IPS DF 19.7 (cell line): ENCODE data around the gene WDR41.

Experiments used
- DNase-seq: peaks from one replicate; pipeline ENCODE4 v3.0.0-alpha.2; 2013; ENCODE audit warnings: low read depth, low spot score

The WDR41 gene

GRCh38 chr5:77448831-77449230 lies 43.3 kb downstream of the WDR41 start:
- no peak for DNase-seq

- no peak for DNase-seq
Observed at GRCh38 chr5:77444356-77444755, 47.8 kb downstream of the WDR41 start.

GRCh38 chr5:77443670-77444069 lies 48.4 kb downstream of the WDR41 start:
- no peak for DNase-seq

GRCh38 chr5:77438071-77438470 lies 54.0 kb downstream of the WDR41 start:
- no peak for DNase-seq

- DNase-seq, result no peak
Observed at GRCh38 chr5:77437194-77437593, 54.9 kb downstream of the WDR41 start.

- DNase-seq, result no peak
Observed at GRCh38 chr5:77431719-77432118, 60.4 kb downstream of the WDR41 start.

- DNase-seq, result no peak
Observed at GRCh38 chr5:77431286-77431685, 60.8 kb downstream of the WDR41 start.

- DNase-seq, result no peak
Observed at GRCh38 chr5:77430726-77431125, 61.4 kb downstream of the WDR41 start.

GRCh38 chr5:77428526-77428925 lies 63.6 kb downstream of the WDR41 start:
- DNase-seq, result no peak

GRCh38 chr5:77427998-77428397 lies 64.1 kb downstream of the WDR41 start:
- DNase-seq, result no peak

- DNase-seq, result no peak
Observed at GRCh38 chr5:77426670-77427069, 65.4 kb downstream of the WDR41 start.

- no peak for DNase-seq
Observed at GRCh38 chr5:77425998-77426659, 66.0 kb downstream of the WDR41 start.

- no peak for DNase-seq
Observed at GRCh38 chr5:77425420-77425819, 66.7 kb downstream of the WDR41 start.

- DNase-seq, result no peak
Observed at GRCh38 chr5:77424921-77425320, 67.2 kb downstream of the WDR41 start.

- DNase-seq, result no peak
Observed at GRCh38 chr5:77423022-77423750, 68.9 kb downstream of the WDR41 start.

GRCh38 chr5:77420940-77421339 lies 71.2 kb downstream of the WDR41 start:
- DNase-seq, result no peak

- no peak for DNase-seq
Observed at GRCh38 chr5:77419644-77420582, 72.2 kb downstream of the WDR41 start.

GRCh38 chr5:77418601-77419581 lies 73.2 kb downstream of the WDR41 start:
- DNase-seq, result no peak

GRCh38 chr5:77418162-77418561 lies 74.0 kb downstream of the WDR41 start:
- DNase-seq, result no peak

GRCh38 chr5:77413049-77413448 lies 79.1 kb downstream of the WDR41 start:
- no peak for DNase-seq
